Keratinocyte (primary cell): ENCODE measurements around the gene PXN. TPM values are rescaled to one million over a fixed set of nuclear protein-coding genes. Genes with fewer than 3 reads are reported as not detected.

ENCODE experiments used
- DNase-seq: peaks from one replicate; pipeline ENCODE4 v3.0.0-alpha.2; 2011; ENCODE audit warnings: low read depth, missing footprints, low spot score
- FAIRE-seq: peaks from 2 replicates; lab custom pipeline; 2011; peaks lifted over from hg19 to GRCh38; lab: Jason Lieb, UNC
- H2AFZ ChIP-seq: 2 replicates; pipeline ENCODE4 v1.6.0; 2012; ENCODE audit warnings: low read length, control low read depth, inconsistent platforms; ENCODE audit not compliant: control insufficient read depth
- H3K27ac ChIP-seq: 2 replicates; pipeline ENCODE4 v1.5.1; 2011; ENCODE audit warnings: low read length; ENCODE audit not compliant: control insufficient read depth, insufficient read depth
- H3K27me3 ChIP-seq: 3 replicates; pipeline ENCODE4 v1.6.0; 2011; ENCODE audit warnings: low read length; ENCODE audit not compliant: control insufficient read depth, insufficient read depth; ENCODE audit errors: extremely low read depth
- H3K36me3 ChIP-seq, 2 experiments: 2 replicates in 1 of 2; 3 replicates in 1 of 2; pipeline ENCODE4 v1.5.1; 2011; ENCODE audit warnings: low read length in 2 of 2, mild to moderate bottlenecking in 1 of 2; ENCODE audit not compliant: control insufficient read depth in 2 of 2, insufficient read depth in 2 of 2; ENCODE audit errors: extremely low read depth in 1 of 2
- H3K4me1 ChIP-seq: 3 replicates; pipeline ENCODE4 v1.5.1; 2011; ENCODE audit warnings: low read length; ENCODE audit not compliant: control insufficient read depth, insufficient read depth; ENCODE audit errors: extremely low read depth
- H3K4me2 ChIP-seq: 3 replicates; pipeline ENCODE4 v1.6.0; 2011; ENCODE audit warnings: low read depth, low read length; ENCODE audit not compliant: control insufficient read depth, insufficient read depth; ENCODE audit errors: extremely low read depth
- H3K4me3 ChIP-seq, 3 experiments: fragments of 200-600 bp in 1 of 3; sonication (generic) in 1 of 3; 2 replicates in 2 of 3; 3 replicates in 1 of 3; pipeline ENCODE4 v1.5.1; 2011 to 2016; ENCODE audit warnings: low read length in 3 of 3, mild to moderate bottlenecking in 3 of 3, control low read depth in 2 of 3, inconsistent platforms in 1 of 3, low read depth in 1 of 3, mixed read lengths in 1 of 3, mixed run types in 1 of 3, moderate library complexity in 1 of 3; ENCODE audit not compliant: control insufficient read depth in 2 of 3, insufficient read depth in 2 of 3; ENCODE audit errors: extremely low read depth in 1 of 3
- H3K79me2 ChIP-seq: 2 replicates; pipeline ENCODE4 v1.6.0; 2012; ENCODE audit warnings: low read length; ENCODE audit not compliant: control insufficient read depth, insufficient read depth
- H3K9ac ChIP-seq: 3 replicates; pipeline ENCODE4 v1.6.0; 2011; ENCODE audit warnings: low read length; ENCODE audit not compliant: control insufficient read depth, insufficient read depth; ENCODE audit errors: extremely low read depth
- H3K9me1 ChIP-seq: 3 replicates; pipeline ENCODE4 v1.6.0; 2011; ENCODE audit warnings: low read length; ENCODE audit not compliant: control insufficient read depth, insufficient read depth; ENCODE audit errors: extremely low read depth
- H3K9me3 ChIP-seq: 2 replicates; pipeline ENCODE4 v1.5.1; 2012; ENCODE audit warnings: low read depth, low read length; ENCODE audit not compliant: control insufficient read depth
- H4K20me1 ChIP-seq: 3 replicates; pipeline ENCODE4 v1.6.0; 2011; ENCODE audit warnings: low read length; ENCODE audit not compliant: control insufficient read depth, insufficient read depth; ENCODE audit errors: extremely low read depth
- EZH2 ChIP-seq: IDR thresholded peaks from one replicate; pipeline ENCODE4 v1.6.1; 2012; ENCODE audit warnings: inconsistent platforms, mild to moderate bottlenecking, low read length, moderate library complexity
- dilution Hi-C: fragments of 300-500 bp; cut with MboI; formaldehyde crosslinking; loops from one replicate; pipeline ENCODE4 v1.7.0; 2020; ENCODE audit warnings: low sequenced_read_pairs; ENCODE audit not compliant: extremely low pct_ligation_motif_present
- polyA plus RNA-seq, 5 experiments: library from polyadenylated mRNA; depleted of rRNA in 3 of 5; stranded (reverse) in 3 of 5; stranded (forward) in 1 of 5; unstranded in 1 of 5; fragments of >200 nt; gene quantifications; 1 replicate in 1 of 5; 2 replicates in 3 of 5; 3 replicates in 1 of 5; pipeline versions ENCODE4 v1.2.1 to v1.2.3, GENCODE V29; 2011 to 2012; ENCODE audit warnings: missing spikeins in 2 of 5, low read depth in 1 of 5, low replicate concordance in 1 of 5
- TF ChIP-seq, protein P1 (sequence below), 3 experiments: IDR thresholded peaks in 1 of 3; conservative IDR thresholded peaks in 1 of 3; optimal IDR thresholded peaks in 1 of 3; 2 replicates in 2 of 3; 3 replicates in 1 of 3; pipeline versions ENCODE3 to v1.5.1; 2011; ENCODE audit warnings: low read length in 3 of 3, mild to moderate bottlenecking in 3 of 3, moderate library complexity in 2 of 3, control low read depth in 1 of 3, inconsistent platforms in 1 of 3; ENCODE audit not compliant: insufficient read depth in 2 of 3; ENCODE audit errors: extremely low read depth in 1 of 3

PXN gene
- polyA plus RNA-seq, 1 donor (not counting 4 experiments of a cell fraction or from before 2014, with no cell fraction given): 114 TPM

DNA sequence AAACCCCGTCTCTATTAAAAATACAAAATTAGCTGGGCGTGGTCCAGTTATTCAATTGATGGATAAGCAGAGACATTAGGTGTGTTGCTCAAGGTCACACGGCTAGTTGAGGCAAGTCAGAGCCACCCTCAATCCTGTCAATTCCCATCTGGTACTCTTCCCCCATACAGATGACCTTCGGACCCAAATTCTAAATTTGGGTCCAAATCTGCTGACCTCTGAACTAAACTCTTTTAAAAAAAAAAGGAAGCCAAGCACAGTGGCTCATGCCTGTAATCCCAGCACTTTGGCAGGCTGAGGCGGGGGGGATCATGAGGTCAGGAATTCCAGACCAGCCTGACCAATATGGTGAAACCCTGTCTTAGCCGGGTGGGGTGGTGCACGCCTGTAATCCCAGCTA is 94.9 kb downstream of the PXN start:
- no peaks in the 10 kb centered on the region for H3K9me1 ChIP-seq
- no peak for DNase-seq
- H4K20me1 ChIP-seq: no peaks in the 10 kb centered on the region
- no peak overlapping the region for H3K27ac ChIP-seq
- H3K4me2 ChIP-seq: no peak overlapping the region
- no peaks in the 10 kb centered on the region for H3K4me1 ChIP-seq
- dilution Hi-C loops: no loop called here
- H3K4me3 ChIP-seq: no peak overlapping the region
- no peak for TF ChIP-seq EZH2
- TF ChIP-seq, protein P1, sequence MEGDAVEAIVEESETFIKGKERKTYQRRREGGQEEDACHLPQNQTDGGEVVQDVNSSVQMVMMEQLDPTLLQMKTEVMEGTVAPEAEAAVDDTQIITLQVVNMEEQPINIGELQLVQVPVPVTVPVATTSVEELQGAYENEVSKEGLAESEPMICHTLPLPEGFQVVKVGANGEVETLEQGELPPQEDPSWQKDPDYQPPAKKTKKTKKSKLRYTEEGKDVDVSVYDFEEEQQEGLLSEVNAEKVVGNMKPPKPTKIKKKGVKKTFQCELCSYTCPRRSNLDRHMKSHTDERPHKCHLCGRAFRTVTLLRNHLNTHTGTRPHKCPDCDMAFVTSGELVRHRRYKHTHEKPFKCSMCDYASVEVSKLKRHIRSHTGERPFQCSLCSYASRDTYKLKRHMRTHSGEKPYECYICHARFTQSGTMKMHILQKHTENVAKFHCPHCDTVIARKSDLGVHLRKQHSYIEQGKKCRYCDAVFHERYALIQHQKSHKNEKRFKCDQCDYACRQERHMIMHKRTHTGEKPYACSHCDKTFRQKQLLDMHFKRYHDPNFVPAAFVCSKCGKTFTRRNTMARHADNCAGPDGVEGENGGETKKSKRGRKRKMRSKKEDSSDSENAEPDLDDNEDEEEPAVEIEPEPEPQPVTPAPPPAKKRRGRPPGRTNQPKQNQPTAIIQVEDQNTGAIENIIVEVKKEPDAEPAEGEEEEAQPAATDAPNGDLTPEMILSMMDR (optimal IDR thresholded peaks at IDR 0.05 in 1 of 3, IDR thresholded peaks at IDR 0.05 in 1 of 3, conservative IDR thresholded peaks at IDR 0.05 in 1 of 3; ENCODE audit: extremely low read depth in 1 of 3, insufficient read depth in 2 of 3, low read length in 3 of 3): no peak
- H3K9me3 ChIP-seq: no peaks in the 10 kb centered on the region
- H3K36me3 ChIP-seq: peaks cover 38 to 43% of the 10 kb centered on the region in 2 experiments
- H3K27me3 ChIP-seq: no peaks in the 10 kb centered on the region
- H3K9ac ChIP-seq: no peak overlapping the region
- no peaks in the 10 kb centered on the region for H3K79me2 ChIP-seq
- H2AFZ ChIP-seq: no peak overlapping the region
- FAIRE-seq: no peak

DNA sequence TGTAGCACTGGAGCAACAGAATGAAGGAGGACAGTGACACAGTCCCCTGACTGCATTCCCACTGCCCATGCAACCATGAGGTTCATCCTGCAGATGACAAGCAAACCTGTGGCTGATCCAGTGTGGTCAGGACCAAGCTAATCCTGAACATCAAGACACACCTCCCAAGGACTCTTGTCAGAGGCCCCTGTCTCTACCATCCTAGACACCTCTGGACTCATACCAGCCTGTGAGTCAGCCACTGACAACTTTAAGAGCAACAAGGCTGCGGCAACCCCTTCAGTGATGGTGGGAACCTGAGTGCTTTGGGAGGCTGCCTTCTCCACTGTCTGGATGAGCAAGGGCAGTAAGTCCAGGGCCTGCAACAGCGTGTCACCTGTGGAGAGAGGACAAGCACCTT is 95.6 kb downstream of the PXN start:
- H4K20me1 ChIP-seq: no peaks in the 10 kb centered on the region
- FAIRE-seq: no peak
- H2AFZ ChIP-seq: no peak overlapping the region
- no peaks in the 10 kb centered on the region for H3K9me3 ChIP-seq
- no peak for DNase-seq
- TF ChIP-seq, protein P1 (optimal IDR thresholded peaks at IDR 0.05 in 1 of 3, IDR thresholded peaks at IDR 0.05 in 1 of 3, conservative IDR thresholded peaks at IDR 0.05 in 1 of 3; ENCODE audit: extremely low read depth in 1 of 3, insufficient read depth in 2 of 3, low read length in 3 of 3): no peak
- TF ChIP-seq EZH2: no peak
- H3K27ac ChIP-seq: no peak overlapping the region
- no peak overlapping the region for H3K4me3 ChIP-seq
- dilution Hi-C loops: no loop called here
- H3K4me2 ChIP-seq: no peak overlapping the region
- no peaks in the 10 kb centered on the region for H3K79me2 ChIP-seq
- H3K27me3 ChIP-seq: no peaks in the 10 kb centered on the region
- H3K4me1 ChIP-seq: no peaks in the 10 kb centered on the region
- H3K9ac ChIP-seq: no peak overlapping the region
- peaks cover 35 to 36% of the 10 kb centered on the region in 2 experiments for H3K36me3 ChIP-seq
- H3K9me1 ChIP-seq: no peaks in the 10 kb centered on the region
